ENCODE measurements around the gene CCDC116.
"Not testable (repeated sequence)": the region's sequence is repeated elsewhere in the genome, so short reads cannot be mapped to it uniquely, and the experiment has no call there.

- TF ChIP-seq POLR2AphosphoS5, CTCF (IDR thresholded peaks at IDR 0.05): not testable (repeated sequence)
Observed at GRCh38 chr22:21596356-21597135, 36.0 kb upstream of the CCDC116 start.

Data from prostate gland (tissue), 2 donors.